PC-3 (cell line): Measurements from ENCODE around the gene IFNA13. TPM values are rescaled to one million over a fixed set of nuclear protein-coding genes. Genes with fewer than 3 reads are reported as not detected.

Source experiments
- ATAC-seq: fragments of 200-7000 bp; cut with Tn5 transposase; 2 replicates; pipeline ENCODE4 v1.9.1; 2020; ENCODE audit warnings: mild to moderate bottlenecking, moderate library complexity
- BruUV-seq: library from RNA; stranded (reverse); fragments of 400-500 nt; replicated peaks from 2 replicates; lab custom pipeline; 2021; lab: Mats Ljungman, UMichigan
- CTCF ChIA-PET: fragments of 300-600 bp; sonication (Branson Sonifier 250); formaldehyde crosslinking; loops from one replicate; lab custom pipeline; 2022; ENCODE audit warnings: antibody characterized with exemption; lab: Charles Lee
- POLR2A ChIA-PET: fragments of 300-600 bp; sonication (Branson Sonifier 250); formaldehyde crosslinking; loops from one replicate; lab custom pipeline; 2022; ENCODE audit warnings: antibody characterized with exemption; ENCODE audit not compliant: unreplicated experiment; lab: Charles Lee
- DNase-seq: peaks from one replicate; pipeline ENCODE4 v3.0.0-alpha.2; 2015
- H2AFZ ChIP-seq: fragments of 300-600 bp; sonication (generic); 2 replicates; pipeline ENCODE4 v1.6.0; 2016; ENCODE audit warnings: antibody characterized with exemption, low read length
- H3F3A ChIP-seq: fragments of 300-600 bp; sonication (generic); one replicate; pipeline ENCODE4 v1.6.0; 2017; ENCODE audit warnings: antibody characterized with exemption, low read length, control low read depth, mild to moderate bottlenecking; ENCODE audit not compliant: unreplicated experiment
- H3K27ac ChIP-seq: fragments of 300-600 bp; sonication (generic); 2 replicates; pipeline ENCODE4 v1.5.1; 2016; ENCODE audit warnings: mild to moderate bottlenecking, low read length
- H3K27me3 ChIP-seq: fragments of 300-600 bp; sonication (generic); 2 replicates; pipeline ENCODE4 v1.6.1; 2016; ENCODE audit warnings: low read length, mixed read lengths
- H3K36me3 ChIP-seq: fragments of 300-600 bp; sonication (generic); 2 replicates; pipeline ENCODE4 v1.6.1; 2016; ENCODE audit warnings: low read depth, mixed run types, low read length, mixed read lengths
- H3K4me1 ChIP-seq: fragments of 300-600 bp; sonication (generic); 2 replicates; pipeline ENCODE4 v1.5.1; 2016; ENCODE audit warnings: low read length; ENCODE audit not compliant: insufficient read depth
- H3K4me2 ChIP-seq: fragments of 300-600 bp; sonication (generic); 2 replicates; pipeline ENCODE4 v1.6.0; 2016; ENCODE audit warnings: low read length
- H3K4me3 ChIP-seq: fragments of 300-600 bp; sonication (generic); 2 replicates; pipeline ENCODE4 v1.5.1; 2016; ENCODE audit warnings: mild to moderate bottlenecking, low read length, mixed read lengths
- H3K79me2 ChIP-seq: fragments of 300-600 bp; sonication (generic); 2 replicates; pipeline ENCODE4 v1.6.1; 2017; ENCODE audit warnings: low read length, mixed read lengths
- H3K9ac ChIP-seq: fragments of 300-600 bp; sonication (generic); 2 replicates; pipeline ENCODE4 v1.6.0; 2016; ENCODE audit warnings: mild to moderate bottlenecking, low read length
- H3K9me2 ChIP-seq: fragments of 300-600 bp; sonication (generic); replicated peaks from 2 replicates; pipeline ENCODE4 v1.6.1; 2016; ENCODE audit warnings: mixed run types, low read length, mixed read lengths
- H3K9me3 ChIP-seq: fragments of 300-600 bp; sonication (generic); 2 replicates; pipeline ENCODE4 v1.6.1; 2016; ENCODE audit warnings: low read length, mixed read lengths
- H4K20me1 ChIP-seq: fragments of 300-600 bp; sonication (generic); 2 replicates; pipeline ENCODE4 v1.6.1; 2016; ENCODE audit warnings: low read length, mixed read lengths
- CTCF ChIP-seq: fragments of 300-600 bp; sonication (generic); conservative IDR thresholded peaks from 2 replicates; pipeline ENCODE4 v1.5.1; 2017; ENCODE audit warnings: antibody characterized with exemption, low read depth, mild to moderate bottlenecking, low read length
- EZH2 ChIP-seq: fragments of 300-600 bp; sonication (generic); IDR thresholded peaks from one replicate; pipeline ENCODE4 v1.6.1; 2017; ENCODE audit warnings: antibody characterized with exemption, mild to moderate bottlenecking, low read length; ENCODE audit not compliant: unreplicated experiment
- EZH2phosphoT487 ChIP-seq: fragments of 300-600 bp; sonication (generic); IDR thresholded peaks from 2 replicates; pipeline ENCODE4 v1.6.1; 2018; ENCODE audit warnings: mild to moderate bottlenecking, antibody characterized with exemption, low read length, borderline replicate concordance
- intact Hi-C: fragments of 100-400 bp; cut with micrococcal nuclease; formaldehyde crosslinking; loops from 2 replicates; pipeline ENCODE4 v1.9.0; 2023
- total RNA-seq: library from RNA; depleted of rRNA; stranded (reverse); fragments of >200 nt; gene quantifications from 2 replicates; pipeline ENCODE4 v1.2.3, GENCODE V29; 2014

The IFNA13 gene
- total RNA-seq, 1 experiment from 2014 or later = not detected

DNA sequence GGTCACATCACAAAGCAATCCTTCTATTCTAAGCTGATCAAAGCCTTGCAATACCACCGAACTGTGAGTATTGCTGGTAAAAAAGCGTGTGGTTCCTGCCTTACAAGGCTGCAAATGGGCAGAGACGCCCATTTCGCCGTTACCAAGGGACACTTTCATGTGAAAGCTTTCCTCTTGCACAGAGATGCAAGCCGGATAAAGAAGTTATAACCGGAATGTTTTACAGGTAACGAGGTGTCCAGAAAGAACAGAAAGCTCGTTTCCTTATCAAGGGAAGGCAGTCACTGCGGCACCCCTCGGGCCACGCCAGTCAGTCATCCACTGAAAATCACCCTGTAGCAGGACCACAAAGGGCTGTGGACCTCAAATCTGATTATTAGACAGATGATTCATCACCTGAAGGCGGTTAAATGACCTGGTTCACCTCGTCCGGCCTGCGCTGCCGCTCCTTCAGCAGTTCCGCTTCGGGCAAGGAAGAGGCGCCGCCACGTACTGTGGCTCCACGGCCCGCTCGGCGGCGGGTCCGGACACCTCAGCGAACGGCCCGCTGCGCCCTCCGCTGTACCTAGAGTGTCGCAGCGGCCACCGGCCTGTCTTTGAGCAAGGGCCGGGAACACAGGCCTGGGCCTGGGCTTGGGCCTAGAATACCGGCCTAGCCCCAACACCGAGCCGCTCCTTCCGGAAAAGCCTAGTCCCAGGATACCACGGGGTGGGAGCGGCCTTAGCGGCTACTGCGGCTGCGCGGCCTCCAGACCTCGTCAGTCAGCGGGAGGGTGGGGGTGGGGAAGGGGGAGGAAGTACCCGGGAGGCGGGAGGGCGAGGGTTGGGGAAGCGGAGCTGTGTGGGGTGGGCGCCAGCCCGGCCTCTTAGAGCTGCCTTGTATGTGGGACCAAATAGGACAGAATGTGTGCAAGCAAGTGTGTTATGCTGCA is 32.9 kb downstream of the IFNA13 start, which contains the start of gene KLHL9:
Gene KLHL9, minus strand, starts transcription at position 704 of the 932 bp plus-strand sequence. Its CDS starts 545 bp downstream, at position 159.
- intact Hi-C loops = no loop called here
- Histone ChIP-seq H2AFZ (peak within 1 kb of the TSS; percentile 94), H3K27me3 (no peaks in the 10 kb centered on the region), H4K20me1 (peaks cover 29% of the 10 kb centered on the region; the same call in 1 of the 2 replicates), H3K79me2 (peaks cover 51% of the 10 kb centered on the region), H3K9ac (peak within 1 kb of the TSS; percentile 99), H3K4me2 (peak within 1 kb of the TSS; percentile 84), H3K27ac (peak within 1 kb of the TSS; percentile 89), H3K9me3 (no peaks in the 10 kb centered on the region), H3K4me1 (peaks cover 42% of the 10 kb centered on the region), H3F3A (no peaks in the 10 kb centered on the region), H3K4me3 (peak within 1 kb of the TSS; percentile 76), H3K36me3 (0 out of 2 replicates have a peak, but pooled peaks cover 3% of the 10 kb centered on the region), H3K9me2 (no peaks in the 10 kb centered on the region)
- ATAC-seq = peak; percentile 91
- DNase-seq = peak; percentile 81
- TF ChIP-seq CTCF = no peak
- no peak for TF ChIP-seq EZH2
- TF ChIP-seq EZH2phosphoT487 = no peak
- TSS peak; percentile 48 for BruUV-seq
- POLR2A ChIA-PET = interaction anchor here (0.5 to 0.6 kb wide), 3 partner anchors 119 to 461 kb away, joined by 3 read pairs; no protein-coding TSS in a partner anchor
- CTCF ChIA-PET = interaction anchor here (1.0 kb wide), 1 partner anchor 61 kb away, joined by 3 read pairs; no protein-coding TSS in a partner anchor

GRCh38 chr9:21333226-21333625 is 34.6 kb downstream of the IFNA13 start:
- DNase-seq (no peak), ATAC-seq (no peak)
- Histone ChIP-seq H3K9me2 (no peaks in the 10 kb centered on the region), H4K20me1 (peaks cover 34% of the 10 kb centered on the region; the same call in 1 of the 2 replicates), H3K4me1 (peaks cover 42% of the 10 kb centered on the region), H3K27me3 (no peaks in the 10 kb centered on the region), H3K9ac (no peak overlapping the region), H2AFZ (no peak overlapping the region), H3K36me3 (0 out of 2 replicates have a peak, but pooled peaks cover 3% of the 10 kb centered on the region), H3K79me2 (peaks cover 68% of the 10 kb centered on the region), H3K9me3 (no peaks in the 10 kb centered on the region), H3F3A (no peaks in the 10 kb centered on the region), H3K4me3 (peak overlapping the region; percentile 76), H3K4me2 (peak overlapping the region; percentile 84), H3K27ac (no peak overlapping the region)
- POLR2A ChIA-PET = no interaction called here
- no TSS peak for BruUV-seq
- CTCF ChIA-PET = interaction anchor here (0.6 kb wide), 1 partner anchor 63 kb away, joined by 3 read pairs; no protein-coding TSS in a partner anchor
- intact Hi-C loops = no loop called here
- TF ChIP-seq EZH2phosphoT487 = no peak
- no peak for TF ChIP-seq CTCF
- TF ChIP-seq EZH2 = no peak
